Amniotic stem cell (primary cell): ENCODE data around the gene OR51G2.
"Not testable (repeated sequence)": the region's sequence is repeated elsewhere in the genome, so short reads cannot be mapped to it uniquely, and the experiment has no call there.

Experiments used
- DNase-seq: peaks from one replicate; lab custom pipeline; 2025; lab: John Stamatoyannopoulos, UW

The OR51G2 gene, protein sequence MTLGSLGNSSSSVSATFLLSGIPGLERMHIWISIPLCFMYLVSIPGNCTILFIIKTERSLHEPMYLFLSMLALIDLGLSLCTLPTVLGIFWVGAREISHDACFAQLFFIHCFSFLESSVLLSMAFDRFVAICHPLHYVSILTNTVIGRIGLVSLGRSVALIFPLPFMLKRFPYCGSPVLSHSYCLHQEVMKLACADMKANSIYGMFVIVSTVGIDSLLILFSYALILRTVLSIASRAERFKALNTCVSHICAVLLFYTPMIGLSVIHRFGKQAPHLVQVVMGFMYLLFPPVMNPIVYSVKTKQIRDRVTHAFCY

DNA sequence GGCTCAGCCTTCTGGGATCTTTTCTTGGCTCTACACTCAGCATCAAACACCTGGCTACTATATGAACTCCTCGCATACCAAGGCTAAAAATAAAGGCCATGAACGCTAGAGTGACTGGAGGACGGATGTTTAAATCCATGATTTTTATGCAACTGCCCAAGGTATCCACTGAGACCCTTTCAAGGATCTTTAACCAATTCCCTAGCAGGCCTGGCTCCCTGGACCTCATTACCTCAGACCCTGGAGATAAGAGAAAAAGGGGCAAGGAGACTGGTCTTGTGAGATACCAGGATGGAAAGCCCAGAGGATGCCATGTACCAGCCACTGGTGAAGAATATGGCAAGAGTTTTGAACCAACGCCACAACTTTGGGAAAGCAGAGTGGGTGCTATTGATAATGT is at the start of gene OR51G2:
TSS of gene OR51G2 (minus strand) at position 101 of the 400 bp plus-strand sequence. CDS start 3,687 bp downstream, outside the sequence.
- no peak for DNase-seq

- DNase-seq: no peak
These were observed 43.7 kb upstream of the OR51G2 start for GRCh38 chr11:4962816-4963215.

- DNase-seq: no peak
These were observed 41.7 kb upstream of the OR51G2 start for GRCh38 chr11:4960877-4961276.

GRCh38 chr11:4957396-4957795 is 38.2 kb upstream of the OR51G2 start:
- DNase-seq: no peak

DNA sequence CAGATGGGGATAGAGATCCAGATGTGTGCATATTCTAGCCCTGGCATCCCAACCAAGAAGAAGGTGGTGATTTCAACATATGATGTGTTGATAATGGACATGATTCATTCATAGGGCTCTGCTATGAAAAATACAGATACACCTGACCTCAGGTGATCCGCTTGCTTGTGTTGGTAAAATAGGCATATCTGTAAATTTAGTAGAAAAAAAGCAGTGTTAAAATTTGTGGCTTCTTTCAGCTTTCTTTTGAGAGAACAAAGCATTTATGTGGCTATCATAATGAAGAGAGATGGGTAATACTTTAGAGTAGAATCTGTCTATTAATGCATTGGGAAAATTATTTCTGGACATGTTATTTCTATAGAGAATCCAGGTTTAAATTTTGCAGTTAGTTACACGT is 36.5 kb upstream of the OR51G2 start, which contains the start of gene OR51A2:
TSS of gene OR51A2 (minus strand) at position 101 of the 400 bp plus-strand sequence. CDS start at position 101, 0 bp downstream.
- DNase-seq: not testable (repeated sequence)

- DNase-seq: no peak
These were observed 28.4 kb upstream of the OR51G2 start, which contains the start of gene OR51A4 for GRCh38 chr11:4947505-4947904. OR51A4 (minus strand) TSS chr11:4947605; CDS start chr11:4947100, 505 bp downstream.

DNA sequence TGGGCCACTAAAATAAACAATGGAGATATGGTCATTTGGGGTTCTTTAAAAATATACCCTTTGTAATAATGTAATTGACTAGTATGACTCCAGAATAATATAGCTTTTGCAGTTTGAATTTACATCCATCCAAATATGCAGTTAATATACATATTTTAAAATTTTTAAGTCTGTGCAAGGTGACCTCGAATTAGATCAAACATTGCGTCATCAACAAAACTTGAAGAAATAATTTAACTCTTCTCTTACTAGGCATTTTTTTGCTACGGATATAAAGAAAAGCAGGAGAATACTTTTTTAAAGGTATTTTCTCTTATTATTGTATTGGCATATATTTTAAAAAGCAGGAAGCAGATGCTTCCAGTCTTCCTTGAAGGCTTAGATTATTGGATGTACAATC is 17.6 kb upstream of the OR51G2 start:
- no peak for DNase-seq

DNA sequence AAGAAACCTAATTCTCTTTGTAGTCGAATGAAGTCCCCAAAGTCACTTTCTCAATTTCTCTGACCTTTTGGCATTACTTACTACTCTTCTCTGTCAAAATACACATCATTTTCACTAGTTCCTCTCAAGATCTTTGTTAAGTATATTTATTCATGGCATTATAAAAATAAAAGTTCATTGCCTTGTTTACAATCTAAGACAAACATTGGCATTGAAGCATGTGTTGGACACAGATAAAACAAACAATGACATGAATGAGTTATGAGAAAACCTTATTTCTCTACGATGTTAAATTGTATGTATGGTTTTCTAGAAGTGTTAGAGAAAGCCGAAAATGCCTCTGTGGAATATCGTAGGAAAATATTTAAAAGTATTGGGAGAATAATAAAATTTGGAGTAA is 13.6 kb upstream of the OR51G2 start:
- DNase-seq: no peak

- DNase-seq: no peak
These were observed 7.5 kb upstream of the OR51G2 start for GRCh38 chr11:4926608-4927007.

- DNase-seq: no peak
These were observed 5.1 kb upstream of the OR51G2 start, which contains the start of gene OR51G1 for GRCh38 chr11:4924239-4924638. OR51G1 (minus strand) TSS chr11:4924339; CDS start chr11:4924339, 0 bp downstream.

- DNase-seq: no peak
These were observed 3.2 kb upstream of the OR51G2 start for GRCh38 chr11:4922304-4922703.

DNA sequence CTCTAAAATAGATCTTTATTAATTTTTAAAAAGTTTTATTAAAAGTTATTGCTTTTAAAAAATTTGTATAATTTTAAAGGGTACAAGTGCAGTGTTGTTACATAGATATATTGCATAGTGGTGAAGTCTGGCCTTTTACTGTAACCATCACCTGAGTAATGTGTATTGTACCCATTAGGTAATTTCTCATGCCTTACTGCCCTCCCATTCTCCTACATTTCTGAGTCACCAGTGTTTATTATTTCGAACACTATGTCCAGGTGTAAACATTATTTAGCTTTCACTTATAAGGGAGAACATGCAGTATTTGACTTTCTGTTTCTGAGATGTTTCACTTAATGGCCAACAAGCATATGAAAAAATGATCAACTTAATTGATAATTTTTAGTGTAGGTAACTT is 2.6 kb upstream of the OR51G2 start:
- DNase-seq: no peak

GRCh38 chr11:4916581-4916980 is 2.6 kb downstream of the OR51G2 start:
- DNase-seq: no peak

DNA sequence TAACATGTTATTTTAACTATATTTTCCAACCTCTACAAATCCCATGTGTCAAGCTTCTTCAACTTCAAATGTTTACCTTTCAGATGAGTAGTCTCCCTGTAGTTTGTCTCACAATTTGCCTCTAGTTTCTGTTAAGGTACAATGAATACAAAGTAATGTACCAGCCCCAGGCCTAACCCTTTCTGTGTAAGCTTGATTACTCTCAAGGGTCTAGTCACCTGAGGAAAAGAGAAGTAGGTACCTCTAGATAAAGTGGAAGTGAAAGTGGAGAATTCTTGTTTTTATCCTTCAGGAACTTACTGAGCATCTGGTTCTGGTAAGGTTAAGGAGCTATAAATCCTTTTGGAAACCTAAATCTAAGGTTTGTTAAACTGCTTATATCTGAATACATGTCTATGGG is 15.7 kb downstream of the OR51G2 start, which contains the start of gene OR51A7:
TSS of gene OR51A7 (plus strand) at position 300 of the 400 bp plus-strand sequence. CDS start 3,587 bp downstream, outside the sequence.
- no peak for DNase-seq

GRCh38 chr11:4891996-4892640 is 27.0 kb downstream of the OR51G2 start:
- no peak for DNase-seq

- no peak for DNase-seq
These were observed 28.9 kb downstream of the OR51G2 start for GRCh38 chr11:4890279-4890678.

DNA sequence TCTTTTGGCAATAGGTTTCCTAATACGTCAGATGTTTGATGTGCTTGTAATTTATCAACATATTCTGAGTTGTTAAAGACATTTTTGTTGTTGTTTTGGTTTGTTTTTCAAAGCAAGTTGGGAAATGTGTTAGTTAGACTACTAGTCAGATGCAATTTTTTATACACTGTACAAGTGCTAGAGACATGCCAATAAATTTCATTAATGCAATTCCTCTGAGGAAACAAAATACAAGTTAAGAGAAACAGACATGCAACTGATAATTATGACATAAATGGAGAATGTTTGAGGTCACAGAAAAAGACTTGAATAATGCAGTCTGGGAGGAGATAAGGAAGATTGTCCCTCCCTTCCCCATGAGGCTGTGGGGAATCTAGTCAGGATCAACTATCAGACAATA is 31.6 kb downstream of the OR51G2 start:
- no peak for DNase-seq

DNA sequence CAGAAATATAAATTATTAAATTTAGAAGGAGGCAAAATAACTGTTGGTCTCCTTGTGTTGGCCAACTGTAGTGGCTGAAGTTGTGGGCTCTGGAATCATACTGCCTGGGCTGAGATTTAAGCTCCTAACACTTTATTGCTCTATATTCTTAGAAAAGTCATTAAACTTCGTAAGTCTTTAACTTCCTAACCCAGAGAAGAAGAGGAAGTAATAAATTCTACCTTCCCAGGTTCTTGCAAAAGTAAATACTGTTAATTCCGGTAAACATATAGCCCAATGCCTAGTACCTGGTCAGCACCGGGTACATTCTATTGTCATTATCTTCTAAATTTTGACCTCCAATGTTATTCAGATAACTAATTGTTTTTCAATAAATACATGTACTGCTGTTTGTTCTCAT is 33.0 kb downstream of the OR51G2 start:
- DNase-seq: no peak

DNA sequence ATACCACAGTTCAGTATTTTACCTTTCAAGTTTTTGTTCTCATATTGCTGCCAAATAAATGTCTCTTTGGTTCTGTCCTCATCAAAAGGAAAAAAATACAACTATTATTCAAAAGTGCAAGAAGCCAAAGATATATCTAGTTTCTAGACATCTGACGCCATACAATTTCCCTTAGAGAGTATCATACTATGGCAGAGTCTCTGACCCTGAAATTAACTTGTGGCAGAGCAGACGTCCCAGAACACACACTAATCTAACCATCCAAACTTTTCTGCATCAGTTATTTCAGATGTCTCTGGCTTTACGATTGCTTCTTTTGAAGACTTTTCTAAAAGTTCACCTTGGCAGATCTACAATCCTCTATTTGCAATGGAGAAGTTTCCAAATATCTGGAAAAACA is 34.8 kb downstream of the OR51G2 start:
- no peak for DNase-seq

DNA sequence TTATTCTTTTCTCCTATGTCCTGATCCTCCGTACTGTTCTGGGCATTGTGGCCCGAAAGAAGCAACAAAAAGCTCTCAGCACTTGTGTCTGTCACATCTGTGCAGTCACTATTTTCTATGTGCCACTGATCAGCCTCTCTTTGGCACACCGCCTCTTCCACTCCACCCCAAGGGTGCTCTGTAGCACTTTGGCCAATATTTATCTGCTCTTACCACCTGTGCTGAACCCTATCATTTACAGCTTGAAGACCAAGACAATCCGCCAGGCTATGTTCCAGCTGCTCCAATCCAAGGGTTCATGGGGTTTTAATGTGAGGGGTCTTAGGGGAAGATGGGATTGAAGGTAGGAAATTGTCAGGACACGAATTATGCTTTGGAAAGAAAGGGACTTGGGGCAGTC is 36.6 kb downstream of the OR51G2 start:
- DNase-seq: no peak

DNA sequence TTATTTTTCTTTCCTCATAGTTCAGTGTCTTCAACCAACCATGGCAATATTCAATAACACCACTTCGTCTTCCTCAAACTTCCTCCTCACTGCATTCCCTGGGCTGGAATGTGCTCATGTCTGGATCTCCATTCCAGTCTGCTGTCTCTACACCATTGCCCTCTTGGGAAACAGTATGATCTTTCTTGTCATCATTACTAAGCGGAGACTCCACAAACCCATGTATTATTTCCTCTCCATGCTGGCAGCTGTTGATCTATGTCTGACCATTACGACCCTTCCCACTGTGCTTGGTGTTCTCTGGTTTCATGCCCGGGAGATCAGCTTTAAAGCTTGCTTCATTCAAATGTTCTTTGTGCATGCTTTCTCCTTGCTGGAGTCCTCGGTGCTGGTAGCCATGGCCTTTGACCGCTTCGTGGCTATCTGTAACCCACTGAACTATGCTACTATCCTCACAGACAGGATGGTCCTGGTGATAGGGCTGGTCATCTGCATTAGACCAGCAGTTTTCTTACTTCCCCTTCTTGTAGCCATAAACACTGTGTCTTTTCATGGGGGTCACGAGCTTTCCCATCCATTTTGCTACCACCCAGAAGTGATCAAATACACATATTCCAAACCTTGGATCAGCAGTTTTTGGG is 37.2 kb downstream of the OR51G2 start, which contains the start of gene OR51T1:
TSS of gene OR51T1 (plus strand) at position 41 of the 641 bp plus-strand sequence. CDS start at position 41, 0 bp downstream.
- DNase-seq: no peak

DNA sequence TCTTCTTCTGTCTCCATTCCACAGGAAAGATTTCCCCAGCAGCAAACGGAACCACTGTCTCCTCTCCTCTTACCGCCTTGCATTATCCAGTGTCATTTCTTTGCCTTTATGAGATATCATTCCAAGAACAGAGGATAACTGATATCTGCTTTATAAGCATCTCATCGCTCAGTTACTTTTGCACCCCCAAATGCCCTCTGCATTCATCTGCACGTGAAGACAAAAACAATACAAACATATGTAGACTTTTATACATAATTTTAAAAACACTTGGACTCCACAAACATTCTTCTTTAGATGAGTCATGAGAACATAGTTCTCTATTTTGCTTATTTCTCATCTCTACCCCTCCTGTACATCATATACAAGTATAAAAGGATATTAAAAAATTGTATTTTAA is 38.0 kb downstream of the OR51G2 start:
- no peak for DNase-seq

DNA sequence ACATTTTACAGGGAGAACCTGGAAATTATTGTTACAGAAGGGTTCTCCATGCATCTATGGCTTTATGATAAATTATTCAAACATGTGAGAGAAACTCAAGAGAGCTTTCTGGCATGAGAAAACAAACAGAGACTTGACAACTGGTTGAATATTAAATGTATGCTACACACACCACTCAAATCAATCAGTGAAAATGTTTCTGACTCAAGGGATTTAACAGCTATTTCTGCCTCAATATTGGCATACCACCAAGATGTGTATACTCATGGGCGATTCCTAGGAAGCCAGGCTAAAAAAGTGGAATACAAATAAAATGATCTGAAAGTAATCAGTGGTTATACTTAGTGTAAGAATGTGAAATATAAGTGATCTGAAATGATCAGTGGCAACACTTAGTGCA is 53.3 kb downstream of the OR51G2 start:
- no peak for DNase-seq
